ENCODE measurements around the gene PABPC3.

DNA sequence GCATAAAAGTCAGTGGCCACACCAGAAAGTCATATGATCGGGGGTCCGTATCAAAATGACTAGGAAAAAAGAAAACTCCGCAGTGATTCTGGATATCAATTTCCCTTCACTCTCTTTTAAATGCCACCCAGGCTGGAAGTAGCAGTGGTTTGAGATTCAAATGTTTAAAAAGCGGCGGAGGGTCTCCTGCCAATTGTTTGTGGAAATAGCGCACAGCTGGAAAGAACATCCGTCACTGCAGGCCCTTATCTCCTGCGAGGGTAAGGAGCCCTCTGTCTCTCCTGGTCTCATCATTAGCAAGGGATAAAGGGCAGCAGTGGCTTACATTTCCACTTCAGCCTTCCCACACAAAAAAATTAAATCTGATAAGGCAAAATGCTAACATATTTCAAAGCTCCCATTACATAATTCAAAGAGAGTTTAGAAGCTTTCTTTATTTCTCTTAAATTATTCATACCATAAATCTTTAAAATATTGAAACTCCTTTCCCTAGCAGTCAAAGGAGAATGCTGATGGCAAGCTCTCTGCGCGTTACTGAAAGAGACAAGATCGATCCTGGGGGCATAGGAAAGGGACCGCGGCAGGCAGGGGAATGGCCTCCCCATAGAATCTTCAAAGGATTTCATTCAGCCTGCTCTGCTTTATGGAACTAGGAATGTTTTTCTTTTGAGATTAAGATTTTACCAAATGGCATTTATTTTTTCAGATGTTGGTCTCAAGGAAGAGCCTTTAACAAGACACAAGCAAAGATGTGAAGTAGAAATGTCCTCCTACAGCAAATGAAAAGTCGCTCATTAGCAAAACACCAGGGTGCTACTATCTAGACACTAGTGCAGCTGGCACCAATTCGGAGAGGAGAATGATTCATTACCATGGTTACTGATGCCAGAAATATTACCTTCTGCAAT lies 41.2 kb downstream of the PABPC3 start:
- TF ChIP-seq, protein P1, sequence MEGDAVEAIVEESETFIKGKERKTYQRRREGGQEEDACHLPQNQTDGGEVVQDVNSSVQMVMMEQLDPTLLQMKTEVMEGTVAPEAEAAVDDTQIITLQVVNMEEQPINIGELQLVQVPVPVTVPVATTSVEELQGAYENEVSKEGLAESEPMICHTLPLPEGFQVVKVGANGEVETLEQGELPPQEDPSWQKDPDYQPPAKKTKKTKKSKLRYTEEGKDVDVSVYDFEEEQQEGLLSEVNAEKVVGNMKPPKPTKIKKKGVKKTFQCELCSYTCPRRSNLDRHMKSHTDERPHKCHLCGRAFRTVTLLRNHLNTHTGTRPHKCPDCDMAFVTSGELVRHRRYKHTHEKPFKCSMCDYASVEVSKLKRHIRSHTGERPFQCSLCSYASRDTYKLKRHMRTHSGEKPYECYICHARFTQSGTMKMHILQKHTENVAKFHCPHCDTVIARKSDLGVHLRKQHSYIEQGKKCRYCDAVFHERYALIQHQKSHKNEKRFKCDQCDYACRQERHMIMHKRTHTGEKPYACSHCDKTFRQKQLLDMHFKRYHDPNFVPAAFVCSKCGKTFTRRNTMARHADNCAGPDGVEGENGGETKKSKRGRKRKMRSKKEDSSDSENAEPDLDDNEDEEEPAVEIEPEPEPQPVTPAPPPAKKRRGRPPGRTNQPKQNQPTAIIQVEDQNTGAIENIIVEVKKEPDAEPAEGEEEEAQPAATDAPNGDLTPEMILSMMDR (IDR thresholded peaks at IDR 0.05): no peak
- no peak for TF ChIP-seq POLR2A (IDR thresholded peaks at IDR 0.05)

Measured in uterus (tissue), 2 donors.